GM18526 (cell line): Measurements from ENCODE around the gene LRRC7.

Source experiments
- POLR2A ChIP-seq: IDR thresholded peaks from 3 replicates; pipeline ENCODE4 v1.6.1; 2011; ENCODE audit not compliant: insufficient read length; ENCODE audit errors: extremely low read depth

LRRC7 gene

DNA sequence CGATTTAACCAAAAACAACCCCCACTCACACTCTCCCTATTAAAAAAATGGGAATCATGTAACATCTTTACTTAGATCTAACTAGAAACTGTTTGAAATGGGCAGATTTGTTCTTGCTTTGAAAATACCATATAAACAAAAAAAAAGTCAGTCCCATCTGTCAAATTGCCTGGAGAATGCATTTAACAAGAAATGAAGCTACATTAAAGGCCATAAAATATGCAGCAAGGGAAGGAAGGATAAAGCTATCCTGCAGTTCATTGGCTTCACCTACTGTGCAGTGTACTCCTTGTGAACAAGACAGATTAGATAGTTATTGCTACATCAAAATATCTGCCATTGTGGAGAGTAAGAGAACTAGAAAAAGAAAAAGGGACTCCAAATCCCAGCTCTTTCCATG is 160.5 kb downstream of the LRRC7 start:
- TF ChIP-seq POLR2A, result no peak

DNA sequence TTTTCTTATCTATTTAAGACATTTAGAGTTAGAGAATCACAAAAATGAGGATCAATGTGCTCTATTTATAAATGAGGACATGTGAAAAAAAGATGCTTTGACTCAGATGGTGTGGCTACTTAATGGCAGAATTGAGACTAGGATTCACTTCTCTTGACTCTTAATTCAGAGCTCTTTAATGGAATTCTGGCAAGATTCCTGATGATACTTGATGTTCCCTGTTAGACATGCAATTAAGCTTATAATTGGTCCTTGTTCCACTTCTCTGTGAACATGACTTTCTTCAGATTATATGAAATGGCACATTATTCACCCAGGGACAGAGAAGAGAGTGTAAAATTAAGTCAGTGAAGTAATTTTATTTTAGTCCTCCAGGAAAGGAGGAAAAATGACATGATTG is 165.3 kb downstream of the LRRC7 start:
- no peak for TF ChIP-seq POLR2A

DNA sequence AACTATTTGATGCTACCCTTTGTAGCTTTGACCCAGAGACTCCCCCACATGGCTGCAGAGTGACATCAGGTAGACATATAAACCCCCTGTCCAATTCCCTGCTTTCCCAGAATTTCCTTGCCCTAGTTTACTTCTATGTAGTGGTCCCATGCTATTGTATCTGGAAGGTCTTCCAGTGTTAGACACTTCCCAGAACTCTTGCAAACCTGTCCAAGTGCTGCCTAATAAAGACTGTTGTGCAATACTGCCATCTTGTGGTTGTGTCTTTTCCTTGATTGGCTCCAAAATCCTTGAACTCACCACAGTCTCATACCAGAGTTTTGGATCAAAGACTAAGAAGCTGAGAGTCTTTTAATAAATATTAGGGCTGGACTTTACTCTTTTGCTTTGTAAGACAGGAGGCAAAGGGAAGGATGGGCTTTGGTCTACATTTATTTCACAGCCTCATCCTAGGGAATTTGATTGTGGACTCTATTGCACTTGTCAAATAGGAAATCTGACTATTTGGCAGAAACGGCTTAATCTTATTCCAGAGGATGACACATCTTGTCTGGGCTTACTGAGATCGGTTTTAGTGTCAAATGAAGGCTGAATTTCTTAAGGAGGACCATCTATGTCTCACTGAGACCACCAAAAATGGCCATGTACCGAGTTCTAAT is 169.9 kb downstream of the LRRC7 start:
- no peak for TF ChIP-seq POLR2A

DNA sequence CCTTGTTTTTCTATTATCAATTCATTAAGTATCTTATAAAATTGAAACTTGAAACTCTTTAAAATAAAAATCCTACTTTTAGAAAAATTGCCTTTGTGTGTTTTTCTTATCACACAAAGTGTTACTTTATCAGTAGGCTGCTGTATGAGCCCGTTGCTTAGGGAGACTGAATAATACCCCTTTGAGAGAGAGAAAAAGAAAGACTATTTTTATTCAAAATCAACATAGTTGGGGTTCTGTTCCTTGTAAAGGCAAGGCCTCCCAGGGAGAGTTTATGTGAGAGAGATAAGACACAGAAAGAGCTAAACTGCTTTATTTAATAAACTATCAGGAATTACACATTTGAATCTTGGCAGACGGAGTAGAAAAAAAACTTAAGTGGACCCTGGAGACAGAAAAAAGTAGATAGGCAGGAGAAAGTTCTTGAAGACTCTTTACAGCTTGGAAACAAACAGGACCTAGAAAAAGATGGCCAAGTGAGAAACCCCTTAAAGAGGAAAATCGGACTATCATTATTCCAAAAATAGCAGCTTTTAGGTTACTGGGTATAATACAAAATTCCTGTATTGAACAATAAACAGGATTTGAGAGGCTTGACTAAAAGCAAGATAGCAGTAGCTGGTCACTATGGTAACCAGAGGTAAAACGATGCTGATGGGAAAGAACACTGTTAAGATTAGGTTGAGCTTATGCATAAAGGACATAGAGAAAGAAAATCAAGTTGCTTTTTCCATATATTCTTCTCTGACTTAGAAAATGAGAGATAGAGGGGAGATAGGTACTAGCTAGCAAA is 170.9 kb downstream of the LRRC7 start:
- no peak for TF ChIP-seq POLR2A

DNA sequence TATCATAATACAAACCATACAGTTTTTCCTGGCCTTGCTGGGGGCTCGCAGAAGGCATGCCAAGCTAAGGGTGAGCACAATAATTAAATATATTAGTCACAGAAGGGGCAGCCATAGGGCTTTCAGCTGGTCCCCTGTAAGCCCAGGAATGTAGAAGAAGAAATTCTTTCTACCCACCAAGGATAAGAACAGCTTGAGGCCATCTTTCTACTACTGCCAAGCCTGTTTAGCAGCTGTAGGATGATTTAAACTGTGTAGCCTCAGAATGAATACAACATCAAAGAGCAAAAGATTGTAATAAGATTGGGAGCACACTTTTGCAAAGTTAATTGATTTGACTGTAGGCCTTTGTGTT is 171.5 kb downstream of the LRRC7 start:
- TF ChIP-seq POLR2A, result no peak

- no peak for TF ChIP-seq POLR2A
Observed at GRCh38 chr1:69743146-69743545, 175.4 kb downstream of the LRRC7 start.

- no peak for TF ChIP-seq POLR2A
Observed at GRCh38 chr1:69744381-69744780, 176.7 kb downstream of the LRRC7 start.

GRCh38 chr1:69747207-69747606 is 179.5 kb downstream of the LRRC7 start:
- no peak for TF ChIP-seq POLR2A

DNA sequence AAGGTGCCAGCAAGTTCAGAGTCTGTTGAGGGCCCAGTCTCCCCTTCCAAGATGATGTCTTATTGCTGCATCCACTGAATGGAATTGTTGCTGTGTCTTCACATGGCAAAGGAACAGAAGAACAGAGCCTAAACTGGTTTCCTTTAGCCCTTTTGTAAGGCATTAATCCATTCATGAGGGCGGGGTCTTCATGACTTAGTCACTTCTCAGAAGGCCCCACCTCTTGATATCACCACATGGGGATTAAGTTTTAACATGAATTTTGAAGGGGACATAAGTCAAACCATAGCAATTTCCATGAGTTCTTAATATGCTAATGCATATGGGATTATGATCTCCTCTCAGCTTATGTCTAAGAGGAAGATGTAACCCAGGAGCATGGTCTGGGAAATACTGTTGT is 182.9 kb downstream of the LRRC7 start:
- no peak for TF ChIP-seq POLR2A

- TF ChIP-seq POLR2A, result no peak
Observed at GRCh38 chr1:69752831-69753230, 185.1 kb downstream of the LRRC7 start.

GRCh38 chr1:69754521-69754920 is 186.8 kb downstream of the LRRC7 start:
- TF ChIP-seq POLR2A, result no peak

DNA sequence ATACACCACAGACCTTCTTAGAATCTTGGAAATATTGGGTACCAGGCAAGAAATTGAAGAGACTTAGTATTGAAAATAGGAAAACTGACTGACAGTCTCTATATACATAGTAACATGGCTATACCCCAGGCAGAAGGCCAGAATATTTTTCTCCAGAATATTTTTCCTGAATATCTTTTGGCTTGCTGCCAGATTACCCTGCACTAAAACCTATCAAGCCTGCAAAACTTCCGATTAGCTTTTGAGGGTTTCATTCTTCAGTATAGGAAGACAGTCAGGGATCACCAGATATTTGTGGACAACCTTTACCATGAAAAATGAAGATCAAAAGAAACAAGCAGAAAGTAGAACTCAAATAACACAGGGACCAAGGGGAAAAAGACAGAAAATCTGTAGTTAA is 187.9 kb downstream of the LRRC7 start:
- TF ChIP-seq POLR2A, result no peak

- TF ChIP-seq POLR2A, result no peak
Observed at GRCh38 chr1:69765951-69766350, 198.2 kb downstream of the LRRC7 start.

GRCh38 chr1:69766431-69767180 is 198.9 kb downstream of the LRRC7 start:
- no peak for TF ChIP-seq POLR2A

GRCh38 chr1:69776555-69776954 is 208.8 kb downstream of the LRRC7 start:
- TF ChIP-seq POLR2A, result no peak

GRCh38 chr1:69777423-69777822 is 209.7 kb downstream of the LRRC7 start:
- no peak for TF ChIP-seq POLR2A

GRCh38 chr1:69777971-69778370 is 210.2 kb downstream of the LRRC7 start:
- no peak for TF ChIP-seq POLR2A

GRCh38 chr1:69787151-69787550 is 219.4 kb downstream of the LRRC7 start:
- no peak for TF ChIP-seq POLR2A
